PC-3 (cell line): ENCODE results near the gene SLC39A12. TPM values are rescaled to one million over a fixed set of nuclear protein-coding genes. Genes with fewer than 3 reads are reported as not detected.
"Not testable (repeated sequence)": the region's sequence is repeated elsewhere in the genome, so short reads cannot be mapped to it uniquely, and the experiment has no call there.

Source experiments
- ATAC-seq: fragments of 200-7000 bp; cut with Tn5 transposase; 2 replicates; pipeline ENCODE4 v1.9.1; 2020; ENCODE audit warnings: mild to moderate bottlenecking, moderate library complexity
- BruUV-seq: library from RNA; stranded (reverse); fragments of 400-500 nt; replicated peaks from 2 replicates; lab custom pipeline; 2021; lab: Mats Ljungman, UMichigan
- CTCF ChIA-PET: fragments of 300-600 bp; sonication (Branson Sonifier 250); formaldehyde crosslinking; loops from one replicate; lab custom pipeline; 2022; ENCODE audit warnings: antibody characterized with exemption; lab: Charles Lee
- POLR2A ChIA-PET: fragments of 300-600 bp; sonication (Branson Sonifier 250); formaldehyde crosslinking; loops from one replicate; lab custom pipeline; 2022; ENCODE audit warnings: antibody characterized with exemption; ENCODE audit not compliant: unreplicated experiment; lab: Charles Lee
- DNase-seq: peaks from one replicate; pipeline ENCODE4 v3.0.0-alpha.2; 2015
- H2AFZ ChIP-seq: fragments of 300-600 bp; sonication (generic); 2 replicates; pipeline ENCODE4 v1.6.0; 2016; ENCODE audit warnings: antibody characterized with exemption, low read length
- H3F3A ChIP-seq: fragments of 300-600 bp; sonication (generic); one replicate; pipeline ENCODE4 v1.6.0; 2017; ENCODE audit warnings: antibody characterized with exemption, low read length, control low read depth, mild to moderate bottlenecking; ENCODE audit not compliant: unreplicated experiment
- H3K27ac ChIP-seq: fragments of 300-600 bp; sonication (generic); 2 replicates; pipeline ENCODE4 v1.5.1; 2016; ENCODE audit warnings: mild to moderate bottlenecking, low read length
- H3K27me3 ChIP-seq: fragments of 300-600 bp; sonication (generic); 2 replicates; pipeline ENCODE4 v1.6.1; 2016; ENCODE audit warnings: low read length, mixed read lengths
- H3K36me3 ChIP-seq: fragments of 300-600 bp; sonication (generic); 2 replicates; pipeline ENCODE4 v1.6.1; 2016; ENCODE audit warnings: low read depth, mixed run types, low read length, mixed read lengths
- H3K4me1 ChIP-seq: fragments of 300-600 bp; sonication (generic); 2 replicates; pipeline ENCODE4 v1.5.1; 2016; ENCODE audit warnings: low read length; ENCODE audit not compliant: insufficient read depth
- H3K4me2 ChIP-seq: fragments of 300-600 bp; sonication (generic); 2 replicates; pipeline ENCODE4 v1.6.0; 2016; ENCODE audit warnings: low read length
- H3K4me3 ChIP-seq: fragments of 300-600 bp; sonication (generic); 2 replicates; pipeline ENCODE4 v1.5.1; 2016; ENCODE audit warnings: mild to moderate bottlenecking, low read length, mixed read lengths
- H3K79me2 ChIP-seq: fragments of 300-600 bp; sonication (generic); 2 replicates; pipeline ENCODE4 v1.6.1; 2017; ENCODE audit warnings: low read length, mixed read lengths
- H3K9ac ChIP-seq: fragments of 300-600 bp; sonication (generic); 2 replicates; pipeline ENCODE4 v1.6.0; 2016; ENCODE audit warnings: mild to moderate bottlenecking, low read length
- H3K9me2 ChIP-seq: fragments of 300-600 bp; sonication (generic); replicated peaks from 2 replicates; pipeline ENCODE4 v1.6.1; 2016; ENCODE audit warnings: mixed run types, low read length, mixed read lengths
- H3K9me3 ChIP-seq: fragments of 300-600 bp; sonication (generic); 2 replicates; pipeline ENCODE4 v1.6.1; 2016; ENCODE audit warnings: low read length, mixed read lengths
- H4K20me1 ChIP-seq: fragments of 300-600 bp; sonication (generic); 2 replicates; pipeline ENCODE4 v1.6.1; 2016; ENCODE audit warnings: low read length, mixed read lengths
- EZH2 ChIP-seq: fragments of 300-600 bp; sonication (generic); IDR thresholded peaks from one replicate; pipeline ENCODE4 v1.6.1; 2017; ENCODE audit warnings: antibody characterized with exemption, mild to moderate bottlenecking, low read length; ENCODE audit not compliant: unreplicated experiment
- EZH2phosphoT487 ChIP-seq: fragments of 300-600 bp; sonication (generic); IDR thresholded peaks from 2 replicates; pipeline ENCODE4 v1.6.1; 2018; ENCODE audit warnings: mild to moderate bottlenecking, antibody characterized with exemption, low read length, borderline replicate concordance
- intact Hi-C: fragments of 100-400 bp; cut with micrococcal nuclease; formaldehyde crosslinking; loops from 2 replicates; pipeline ENCODE4 v1.9.0; 2023
- total RNA-seq: library from RNA; depleted of rRNA; stranded (reverse); fragments of >200 nt; gene quantifications from 2 replicates; pipeline ENCODE4 v1.2.3, GENCODE V29; 2014
- TF ChIP-seq, protein P1 (sequence below): fragments of 300-600 bp; sonication (generic); conservative IDR thresholded peaks from 2 replicates; pipeline ENCODE4 v1.5.1; 2017; ENCODE audit warnings: antibody characterized with exemption, low read depth, mild to moderate bottlenecking, low read length

SLC39A12 gene
- total RNA-seq, 1 experiment from 2014 or later: not detected

DNA sequence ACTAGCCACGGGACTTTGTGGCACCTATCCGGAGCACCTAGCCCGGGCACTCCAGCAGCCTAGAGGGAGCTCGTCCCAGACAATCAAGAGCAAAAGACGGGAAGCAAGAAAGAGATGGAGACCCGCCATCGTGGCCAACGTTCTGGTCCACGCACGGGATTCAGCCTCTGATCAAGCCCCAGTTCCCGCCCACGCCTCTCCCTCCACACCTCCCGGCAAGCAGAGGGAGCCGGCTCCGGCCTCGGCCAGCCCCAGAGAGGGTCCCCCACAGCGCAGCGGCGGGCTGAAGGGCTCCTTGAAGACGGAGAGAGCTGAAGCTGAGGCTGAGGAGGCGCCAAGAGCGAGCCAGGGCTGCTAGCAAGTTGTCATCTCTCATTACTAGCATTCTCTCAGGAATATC is 992 bp upstream of the SLC39A12 start:
- Histone ChIP-seq H3K9me3 (no peaks in the 10 kb centered on the region), H3F3A (no peaks in the 10 kb centered on the region), H3K4me1 (no peaks in the 10 kb centered on the region), H3K36me3 (no peaks in the 10 kb centered on the region), H3K9me2 (no peaks in the 10 kb centered on the region), H3K4me2 (no peak overlapping the region), H3K27me3 (no peaks in the 10 kb centered on the region), H4K20me1 (no peaks in the 10 kb centered on the region), H3K9ac (no peak overlapping the region), H2AFZ (no peak overlapping the region), H3K79me2 (no peaks in the 10 kb centered on the region), H3K4me3 (no peak overlapping the region), H3K27ac (no peak overlapping the region)
- intact Hi-C loops: no loop called here
- ATAC-seq (no peak), DNase-seq (no peak)
- no peak for TF ChIP-seq EZH2phosphoT487
- TF ChIP-seq, protein P1, sequence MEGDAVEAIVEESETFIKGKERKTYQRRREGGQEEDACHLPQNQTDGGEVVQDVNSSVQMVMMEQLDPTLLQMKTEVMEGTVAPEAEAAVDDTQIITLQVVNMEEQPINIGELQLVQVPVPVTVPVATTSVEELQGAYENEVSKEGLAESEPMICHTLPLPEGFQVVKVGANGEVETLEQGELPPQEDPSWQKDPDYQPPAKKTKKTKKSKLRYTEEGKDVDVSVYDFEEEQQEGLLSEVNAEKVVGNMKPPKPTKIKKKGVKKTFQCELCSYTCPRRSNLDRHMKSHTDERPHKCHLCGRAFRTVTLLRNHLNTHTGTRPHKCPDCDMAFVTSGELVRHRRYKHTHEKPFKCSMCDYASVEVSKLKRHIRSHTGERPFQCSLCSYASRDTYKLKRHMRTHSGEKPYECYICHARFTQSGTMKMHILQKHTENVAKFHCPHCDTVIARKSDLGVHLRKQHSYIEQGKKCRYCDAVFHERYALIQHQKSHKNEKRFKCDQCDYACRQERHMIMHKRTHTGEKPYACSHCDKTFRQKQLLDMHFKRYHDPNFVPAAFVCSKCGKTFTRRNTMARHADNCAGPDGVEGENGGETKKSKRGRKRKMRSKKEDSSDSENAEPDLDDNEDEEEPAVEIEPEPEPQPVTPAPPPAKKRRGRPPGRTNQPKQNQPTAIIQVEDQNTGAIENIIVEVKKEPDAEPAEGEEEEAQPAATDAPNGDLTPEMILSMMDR: no peak
- TF ChIP-seq EZH2: no peak
- BruUV-seq: no TSS peak
- POLR2A ChIA-PET: interaction anchor here (0.7 kb wide), 1 partner anchor 20 kb away, joined by 3 read pairs; no protein-coding TSS in a partner anchor
- CTCF ChIA-PET: no interaction called here

DNA sequence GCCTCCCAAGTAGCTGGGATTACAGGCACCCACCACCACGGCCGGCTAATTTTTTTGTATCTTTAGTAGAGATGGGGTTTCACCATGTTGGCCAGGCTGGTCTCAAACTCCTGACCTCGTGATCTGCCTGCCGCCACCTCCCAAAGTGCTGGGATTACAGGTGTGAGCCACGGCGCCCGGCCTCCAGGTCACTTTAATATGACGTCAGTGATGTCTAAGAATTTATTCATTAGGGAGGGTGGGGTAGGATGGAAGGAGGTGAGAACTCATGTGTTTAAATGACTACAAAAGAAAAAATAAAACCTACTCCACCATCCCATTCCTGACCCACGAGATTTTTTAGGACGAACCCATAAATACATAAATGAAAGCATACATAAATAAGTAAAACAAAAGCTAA is 2.7 kb downstream of the SLC39A12 start:
- H3K9me2 ChIP-seq, H3K4me3 ChIP-seq, intact Hi-C loops, H3K79me2 ChIP-seq, H3F3A ChIP-seq, H4K20me1 ChIP-seq, ATAC-seq, H3K9me3 ChIP-seq, H3K4me2 ChIP-seq, H3K27ac ChIP-seq, CTCF ChIA-PET, H2AFZ ChIP-seq, H3K27me3 ChIP-seq, BruUV-seq, H3K4me1 ChIP-seq, DNase-seq, POLR2A ChIA-PET, H3K36me3 ChIP-seq, H3K9ac ChIP-seq: not testable (repeated sequence)

DNA sequence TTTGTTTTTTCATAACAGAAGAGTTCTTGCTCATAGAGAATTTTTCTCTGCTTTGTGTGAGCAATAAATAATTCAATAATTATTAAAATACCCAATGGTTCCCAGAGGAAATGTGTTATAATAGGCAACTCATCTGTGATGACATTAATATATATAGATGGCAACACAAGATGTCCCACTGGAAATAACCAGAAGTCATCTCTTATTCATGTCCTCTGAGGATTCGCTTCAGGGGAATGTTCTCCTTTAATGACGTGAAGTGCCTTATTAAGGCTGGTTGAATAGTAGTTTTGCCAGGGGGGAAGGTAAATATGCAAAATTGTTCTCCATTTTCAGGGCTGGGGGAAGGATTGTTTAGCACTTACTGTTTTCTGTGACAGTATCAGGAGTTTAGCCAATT is 3.1 kb downstream of the SLC39A12 start:
- no peak overlapping the region for H2AFZ ChIP-seq
- no peaks in the 10 kb centered on the region for H3K27me3 ChIP-seq
- ATAC-seq: no peak
- no peak for TF ChIP-seq EZH2phosphoT487
- TF ChIP-seq EZH2: no peak
- TF ChIP-seq, protein P1: no peak
- H3K4me1 ChIP-seq: no peaks in the 10 kb centered on the region
- H3K9ac ChIP-seq: no peak overlapping the region
- intact Hi-C loops: no loop called here
- H3K4me2 ChIP-seq: no peak overlapping the region
- no peak overlapping the region for H3K4me3 ChIP-seq
- no peaks in the 10 kb centered on the region for H4K20me1 ChIP-seq
- no peaks in the 10 kb centered on the region for H3F3A ChIP-seq
- no peaks in the 10 kb centered on the region for H3K36me3 ChIP-seq
- CTCF ChIA-PET: no interaction called here
- H3K9me3 ChIP-seq: no peaks in the 10 kb centered on the region
- H3K9me2 ChIP-seq: no peaks in the 10 kb centered on the region
- POLR2A ChIA-PET: no interaction called here
- DNase-seq: no peak
- no peaks in the 10 kb centered on the region for H3K79me2 ChIP-seq
- no TSS peak for BruUV-seq
- H3K27ac ChIP-seq: no peak overlapping the region
